Measurements from ENCODE around the gene INTS7.

The INTS7 gene

DNA sequence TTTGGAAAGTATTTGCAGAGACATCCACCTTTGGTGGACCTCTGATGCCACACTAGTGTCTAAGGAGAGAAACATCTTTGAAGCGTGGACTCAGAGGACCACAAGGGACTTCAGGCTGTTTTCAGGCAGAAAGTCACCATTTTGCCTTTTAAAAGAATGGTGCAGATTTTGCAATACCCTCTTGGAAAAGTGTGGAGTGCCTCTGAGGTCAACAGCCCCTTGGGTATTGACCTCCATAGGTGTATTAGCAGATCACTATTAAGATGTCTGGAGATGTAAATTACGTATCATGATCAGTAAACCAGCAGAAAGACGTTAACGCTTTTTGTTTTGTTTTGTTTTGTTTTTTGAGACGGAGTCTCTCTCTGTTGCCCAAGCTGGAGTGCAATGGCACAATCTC lies 87.0 kb downstream of the INTS7 start (continued):
- TF ChIP-seq ARNTL (CRISPR knock-in tag; IDR thresholded peaks at IDR 0.05; ENCODE audit: borderline replicate concordance, low read depth) (no peak), ISL1 (CRISPR knock-in tag; IDR thresholded peaks at IDR 0.05) (no peak), ZNF8 (CRISPR knock-in tag; IDR thresholded peaks at IDR 0.05) (no peak), RARB (CRISPR knock-in tag; IDR thresholded peaks at IDR 0.05) (no peak)

GRCh38 chr1:211947396-211948295 lies 87.7 kb downstream of the INTS7 start:
- TF ChIP-seq OSR1 (CRISPR knock-in tag; IDR thresholded peaks at IDR 0.05) (no peak), ZC3H10 (CRISPR knock-in tag; IDR thresholded peaks at IDR 0.05) (no peak), ZNF8 (CRISPR knock-in tag; IDR thresholded peaks at IDR 0.05) (no peak), ZFP3 (CRISPR knock-in tag; IDR thresholded peaks at IDR 0.05) (no peak), ISL1 (CRISPR knock-in tag; IDR thresholded peaks at IDR 0.05) (no peak), CREB5 (CRISPR knock-in tag; IDR thresholded peaks at IDR 0.05; ENCODE audit: low read depth) (no peak), PATZ1 (CRISPR knock-in tag; IDR thresholded peaks at IDR 0.05; ENCODE audit: borderline replicate concordance) (no peak), ZNF70 (CRISPR knock-in tag; IDR thresholded peaks at IDR 0.05) (no peak), BACH2 (CRISPR knock-in tag; IDR thresholded peaks at IDR 0.05; ENCODE audit: borderline replicate concordance) (no peak), ARNTL (CRISPR knock-in tag; IDR thresholded peaks at IDR 0.05; ENCODE audit: borderline replicate concordance, low read depth) (no peak), ZFP30 (CRISPR knock-in tag; IDR thresholded peaks at IDR 0.05) (no peak)
- TF ChIP-seq, protein P1, sequence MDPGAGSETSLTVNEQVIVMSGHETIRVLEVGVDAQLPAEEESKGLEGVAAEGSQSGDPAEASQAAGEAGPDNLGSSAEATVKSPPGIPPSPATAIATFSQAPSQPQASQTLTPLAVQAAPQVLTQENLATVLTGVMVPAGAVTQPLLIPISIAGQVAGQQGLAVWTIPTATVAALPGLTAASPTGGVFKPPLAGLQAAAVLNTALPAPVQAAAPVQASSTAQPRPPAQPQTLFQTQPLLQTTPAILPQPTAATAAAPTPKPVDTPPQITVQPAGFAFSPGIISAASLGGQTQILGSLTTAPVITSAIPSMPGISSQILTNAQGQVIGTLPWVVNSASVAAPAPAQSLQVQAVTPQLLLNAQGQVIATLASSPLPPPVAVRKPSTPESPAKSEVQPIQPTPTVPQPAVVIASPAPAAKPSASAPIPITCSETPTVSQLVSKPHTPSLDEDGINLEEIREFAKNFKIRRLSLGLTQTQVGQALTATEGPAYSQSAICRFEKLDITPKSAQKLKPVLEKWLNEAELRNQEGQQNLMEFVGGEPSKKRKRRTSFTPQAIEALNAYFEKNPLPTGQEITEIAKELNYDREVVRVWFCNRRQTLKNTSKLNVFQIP (CRISPR knock-in tag; IDR thresholded peaks at IDR 0.05; ENCODE audit: borderline replicate concordance, low read depth), result no peak
- TF ChIP-seq, protein P2, sequence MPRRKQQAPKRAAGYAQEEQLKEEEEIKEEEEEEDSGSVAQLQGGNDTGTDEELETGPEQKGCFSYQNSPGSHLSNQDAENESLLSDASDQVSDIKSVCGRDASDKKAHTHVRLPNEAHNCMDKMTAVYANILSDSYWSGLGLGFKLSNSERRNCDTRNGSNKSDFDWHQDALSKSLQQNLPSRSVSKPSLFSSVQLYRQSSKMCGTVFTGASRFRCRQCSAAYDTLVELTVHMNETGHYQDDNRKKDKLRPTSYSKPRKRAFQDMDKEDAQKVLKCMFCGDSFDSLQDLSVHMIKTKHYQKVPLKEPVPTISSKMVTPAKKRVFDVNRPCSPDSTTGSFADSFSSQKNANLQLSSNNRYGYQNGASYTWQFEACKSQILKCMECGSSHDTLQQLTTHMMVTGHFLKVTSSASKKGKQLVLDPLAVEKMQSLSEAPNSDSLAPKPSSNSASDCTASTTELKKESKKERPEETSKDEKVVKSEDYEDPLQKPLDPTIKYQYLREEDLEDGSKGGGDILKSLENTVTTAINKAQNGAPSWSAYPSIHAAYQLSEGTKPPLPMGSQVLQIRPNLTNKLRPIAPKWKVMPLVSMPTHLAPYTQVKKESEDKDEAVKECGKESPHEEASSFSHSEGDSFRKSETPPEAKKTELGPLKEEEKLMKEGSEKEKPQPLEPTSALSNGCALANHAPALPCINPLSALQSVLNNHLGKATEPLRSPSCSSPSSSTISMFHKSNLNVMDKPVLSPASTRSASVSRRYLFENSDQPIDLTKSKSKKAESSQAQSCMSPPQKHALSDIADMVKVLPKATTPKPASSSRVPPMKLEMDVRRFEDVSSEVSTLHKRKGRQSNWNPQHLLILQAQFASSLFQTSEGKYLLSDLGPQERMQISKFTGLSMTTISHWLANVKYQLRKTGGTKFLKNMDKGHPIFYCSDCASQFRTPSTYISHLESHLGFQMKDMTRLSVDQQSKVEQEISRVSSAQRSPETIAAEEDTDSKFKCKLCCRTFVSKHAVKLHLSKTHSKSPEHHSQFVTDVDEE (CRISPR knock-in tag; IDR thresholded peaks at IDR 0.05), result no peak
- no peak for ATAC-seq

DNA sequence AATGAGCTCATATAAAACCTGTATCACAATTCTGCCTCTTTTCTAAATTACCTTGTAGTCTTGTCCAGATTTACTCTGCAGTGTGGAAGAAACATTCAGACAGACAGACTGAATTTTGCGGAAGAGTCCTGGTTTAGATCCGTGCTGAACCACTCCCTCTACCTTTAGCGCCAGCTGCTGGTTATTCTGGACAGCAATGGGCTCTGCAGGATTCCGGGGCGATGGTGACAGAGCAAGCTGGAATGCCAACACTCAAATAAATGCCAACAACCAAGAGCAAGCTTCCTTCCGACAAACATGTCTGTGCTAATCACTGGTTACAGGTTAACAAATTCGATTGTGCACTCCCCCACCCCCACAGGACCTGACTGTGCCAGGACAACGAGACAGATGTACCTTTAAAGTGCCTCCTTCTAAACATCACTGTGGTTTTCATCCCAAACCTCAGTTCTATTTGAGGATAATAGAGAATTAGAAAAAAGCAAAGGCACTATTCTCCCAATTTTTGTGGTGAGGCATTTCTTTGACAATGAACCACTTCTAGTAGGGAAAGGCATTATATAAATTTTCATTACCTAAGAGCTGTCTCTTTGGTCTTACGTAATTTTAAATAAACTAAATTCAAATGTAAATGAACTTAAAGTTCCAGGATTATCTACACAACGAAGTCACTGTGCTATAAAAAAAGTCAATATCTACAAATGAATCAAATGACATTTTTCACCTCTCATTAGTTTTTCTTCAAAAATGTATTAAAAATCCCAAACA lies 90.4 kb downstream of the INTS7 start:
- TF ChIP-seq ARNTL (CRISPR knock-in tag; IDR thresholded peaks at IDR 0.05; ENCODE audit: borderline replicate concordance, low read depth) (no peak), CSDC2 (CRISPR knock-in tag; IDR thresholded peaks at IDR 0.05) (no peak), ESRRG (CRISPR knock-in tag; IDR thresholded peaks at IDR 0.05) (no peak), PATZ1 (CRISPR knock-in tag; IDR thresholded peaks at IDR 0.05; ENCODE audit: borderline replicate concordance) (no peak)
- peak; percentile 88 for ATAC-seq

Measured in SK-N-SH treated with all-trans-retinoic acid at 6 μM for 48 hours (cell line).